LNCAP (cell line): ENCODE results near the gene BEND7.

Source experiments
- CTCF ChIP-seq: fragments of 450-650 bp; IDR thresholded peaks from 2 replicates; pipeline ENCODE4 v1.5.1; 2017; ENCODE audit warnings: mild to moderate bottlenecking

The BEND7 gene

GRCh38 chr10:13528875-13529713 lies at the start of gene BEND7:
Gene BEND7 (minus strand): TSS chr10:13529014. CDS start chr10:13528533, 481 bp downstream.
- no peak for TF ChIP-seq CTCF

- no peak for TF ChIP-seq CTCF
Observed at GRCh38 chr10:13573960-13574359, 45.1 kb upstream of the BEND7 start.

GRCh38 chr10:13571541-13571940 lies 42.7 kb upstream of the BEND7 start:
- TF ChIP-seq CTCF, result no peak

GRCh38 chr10:13567030-13567429 lies 38.2 kb upstream of the BEND7 start:
- no peak for TF ChIP-seq CTCF

GRCh38 chr10:13564576-13564975 lies 35.8 kb upstream of the BEND7 start:
- TF ChIP-seq CTCF, result no peak

- TF ChIP-seq CTCF, result no peak
Observed at GRCh38 chr10:13563481-13564445, 34.9 kb upstream of the BEND7 start.

GRCh38 chr10:13560597-13560996 lies 31.8 kb upstream of the BEND7 start:
- no peak for TF ChIP-seq CTCF
